ENCODE measurements around the gene CEP170. TPM values are rescaled to one million over a fixed set of nuclear protein-coding genes. Genes with fewer than 3 reads are reported as not detected.
"Not testable (repeated sequence)": the region's sequence is repeated elsewhere in the genome, so short reads cannot be mapped to it uniquely, and the experiment has no call there.

CEP170 gene
- total RNA-seq, 1 experiment from 2014 or later = 101 TPM

DNA sequence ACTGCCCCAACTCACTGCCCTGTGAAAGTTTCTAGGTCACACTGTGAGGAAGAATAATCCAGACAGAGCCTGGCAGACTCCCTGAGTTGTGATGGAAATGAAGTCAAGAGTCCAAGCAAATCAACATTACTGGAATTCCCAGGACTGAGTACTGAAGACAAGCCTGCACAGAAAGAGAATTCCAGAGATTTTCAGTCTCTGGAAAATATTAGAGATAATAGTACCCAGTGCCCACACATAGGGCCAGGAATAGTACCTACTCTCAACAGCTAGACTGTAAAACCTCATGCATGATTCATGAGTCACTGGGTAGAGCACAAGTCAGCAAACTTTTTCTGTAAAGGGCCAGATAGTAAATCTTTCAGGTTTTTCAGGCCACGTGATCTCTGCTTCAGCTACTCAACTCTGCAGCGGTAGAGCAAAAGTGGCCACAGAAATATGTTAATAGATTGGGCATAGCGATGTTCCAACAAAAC lies 50.0 kb downstream of the CEP170 start:
- in situ Hi-C loops (cut with HindIII; ENCODE audit: low pct_unique_long_range_greater_than_20kb, low sequenced_read_pairs) = not testable (repeated sequence)
- DNase-seq (ENCODE audit: low read depth, low spot score) = peak; percentile 68

- DNase-seq (ENCODE audit: low read depth, low spot score); in situ Hi-C loops (cut with HindIII; ENCODE audit: low pct_unique_long_range_greater_than_20kb, low sequenced_read_pairs): not testable (repeated sequence)
Measured at GRCh38 chr1:243204336-243204735, 50.7 kb downstream of the CEP170 start.

DNA sequence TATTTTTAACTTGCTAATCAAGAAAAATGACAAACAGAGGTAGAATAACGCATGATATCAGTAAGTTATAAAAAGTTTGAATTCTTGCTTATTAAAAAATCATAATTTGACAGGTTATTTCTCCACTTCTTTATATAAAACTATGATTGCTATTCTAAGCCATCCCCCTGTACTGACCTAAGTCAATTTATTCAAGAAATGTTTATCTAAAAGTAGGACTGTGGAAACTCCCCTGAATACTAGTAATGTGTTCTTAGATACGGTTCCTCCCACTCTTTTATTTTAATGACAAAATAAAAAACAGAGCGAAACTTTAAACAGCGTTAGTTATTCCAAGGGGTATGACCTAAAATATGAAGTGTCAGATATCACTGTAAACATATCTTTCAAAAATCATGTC lies 51.9 kb downstream of the CEP170 start:
- DNase-seq (ENCODE audit: low read depth, low spot score); in situ Hi-C loops (cut with HindIII; ENCODE audit: low pct_unique_long_range_greater_than_20kb, low sequenced_read_pairs): not testable (repeated sequence)

GRCh38 chr1:243201316-243201715 lies 53.8 kb downstream of the CEP170 start:
- peak; percentile 90 for DNase-seq (ENCODE audit: low read depth, low spot score)
- in situ Hi-C loops (cut with HindIII; ENCODE audit: low pct_unique_long_range_greater_than_20kb, low sequenced_read_pairs) = not testable (repeated sequence)

- DNase-seq (ENCODE audit: low read depth, low spot score); in situ Hi-C loops (cut with HindIII; ENCODE audit: low pct_unique_long_range_greater_than_20kb, low sequenced_read_pairs): not testable (repeated sequence)
Measured at GRCh38 chr1:243197524-243197923, 57.6 kb downstream of the CEP170 start.

- DNase-seq (ENCODE audit: low read depth, low spot score); in situ Hi-C loops (cut with HindIII; ENCODE audit: low pct_unique_long_range_greater_than_20kb, low sequenced_read_pairs): not testable (repeated sequence)
Measured at GRCh38 chr1:243193330-243193729, 61.8 kb downstream of the CEP170 start.

GRCh38 chr1:243186201-243186995 lies 68.7 kb downstream of the CEP170 start:
- DNase-seq (ENCODE audit: low read depth, low spot score) = peak; percentile 94
- in situ Hi-C loops (cut with HindIII; ENCODE audit: low pct_unique_long_range_greater_than_20kb, low sequenced_read_pairs) = not testable (repeated sequence)

- DNase-seq (ENCODE audit: low read depth, low spot score); in situ Hi-C loops (cut with HindIII; ENCODE audit: low pct_unique_long_range_greater_than_20kb, low sequenced_read_pairs): not testable (repeated sequence)
Measured at GRCh38 chr1:243184787-243185186, 70.3 kb downstream of the CEP170 start.

- DNase-seq (ENCODE audit: low read depth, low spot score); in situ Hi-C loops (cut with HindIII; ENCODE audit: low pct_unique_long_range_greater_than_20kb, low sequenced_read_pairs): not testable (repeated sequence)
Measured at GRCh38 chr1:243183661-243184060, 71.4 kb downstream of the CEP170 start.

- DNase-seq (ENCODE audit: low read depth, low spot score); in situ Hi-C loops (cut with HindIII; ENCODE audit: low pct_unique_long_range_greater_than_20kb, low sequenced_read_pairs): not testable (repeated sequence)
Measured at GRCh38 chr1:243183176-243183575, 71.9 kb downstream of the CEP170 start.

- in situ Hi-C loops (cut with HindIII; ENCODE audit: low pct_unique_long_range_greater_than_20kb, low sequenced_read_pairs) = no loop called here
- no peak for DNase-seq (ENCODE audit: low read depth, low spot score)
Measured at GRCh38 chr1:243179720-243180119, 75.4 kb downstream of the CEP170 start.

DNA sequence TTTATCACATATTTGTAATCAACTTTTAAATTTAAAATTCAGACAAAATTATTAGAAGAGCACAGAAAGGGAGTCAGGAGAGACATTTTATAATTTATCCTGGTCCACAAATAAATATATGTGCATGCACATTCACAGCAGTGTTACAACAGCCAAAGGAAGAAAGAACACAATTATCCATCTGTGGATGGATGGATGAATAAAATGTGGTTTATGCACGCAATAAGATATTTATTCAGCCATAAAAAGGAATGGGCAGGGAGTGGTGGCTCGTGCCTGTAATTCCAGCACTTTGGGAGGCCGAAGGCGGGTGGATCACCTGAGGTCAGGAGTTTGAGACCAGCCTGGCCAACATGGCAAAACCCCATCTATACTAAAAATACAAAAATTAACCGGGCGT lies 77.3 kb downstream of the CEP170 start:
- DNase-seq (ENCODE audit: low read depth, low spot score); in situ Hi-C loops (cut with HindIII; ENCODE audit: low pct_unique_long_range_greater_than_20kb, low sequenced_read_pairs): not testable (repeated sequence)

GRCh38 chr1:243173758-243174369 lies 81.2 kb downstream of the CEP170 start:
- DNase-seq (ENCODE audit: low read depth, low spot score); in situ Hi-C loops (cut with HindIII; ENCODE audit: low pct_unique_long_range_greater_than_20kb, low sequenced_read_pairs): not testable (repeated sequence)

- DNase-seq (ENCODE audit: low read depth, low spot score); in situ Hi-C loops (cut with HindIII; ENCODE audit: low pct_unique_long_range_greater_than_20kb, low sequenced_read_pairs): not testable (repeated sequence)
Measured at GRCh38 chr1:243164911-243165310, 90.2 kb downstream of the CEP170 start.

DNA sequence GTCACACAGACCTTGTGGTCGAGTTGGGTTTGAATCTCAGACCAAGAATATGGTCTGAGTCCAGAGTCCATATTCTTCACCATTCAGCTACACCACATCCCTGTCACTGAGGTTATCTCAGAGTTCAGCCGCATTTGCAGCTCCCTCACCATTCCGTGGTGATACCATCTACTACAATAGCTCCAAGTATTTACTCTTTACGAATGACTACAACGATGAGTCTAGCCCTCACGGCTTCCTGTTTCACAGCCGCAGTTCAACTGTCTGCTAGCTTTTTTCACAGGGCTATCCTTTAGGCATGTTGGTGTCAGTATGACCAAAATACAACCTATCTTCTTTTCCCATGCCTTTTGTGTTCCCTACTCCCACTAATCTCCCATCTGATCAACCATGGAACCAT lies 104.2 kb downstream of the CEP170 start:
- DNase-seq (ENCODE audit: low read depth, low spot score); in situ Hi-C loops (cut with HindIII; ENCODE audit: low pct_unique_long_range_greater_than_20kb, low sequenced_read_pairs): not testable (repeated sequence)

DNA sequence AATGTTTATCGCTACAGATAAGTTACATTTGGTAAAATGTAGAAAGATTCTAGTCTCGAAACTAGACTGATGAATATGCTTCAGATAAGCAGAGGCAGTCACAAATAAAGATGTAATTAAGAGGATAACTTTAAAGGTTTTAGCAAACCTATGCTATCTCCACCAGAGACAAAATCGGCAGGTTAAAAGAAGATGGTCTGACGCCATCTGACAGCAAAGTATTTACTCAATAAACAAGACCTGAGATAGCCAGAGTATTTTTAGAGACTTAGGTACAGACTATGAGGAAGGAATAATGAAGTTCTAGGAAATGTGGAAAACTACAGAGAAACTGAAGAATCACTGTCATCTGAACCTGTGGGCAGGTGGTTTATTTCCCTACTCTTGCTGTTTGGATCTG lies 106.0 kb downstream of the CEP170 start:
- in situ Hi-C loops (cut with HindIII; ENCODE audit: low pct_unique_long_range_greater_than_20kb, low sequenced_read_pairs); DNase-seq (ENCODE audit: low read depth, low spot score): not testable (repeated sequence)

GRCh38 chr1:243147351-243147750 lies 107.7 kb downstream of the CEP170 start:
- in situ Hi-C loops (cut with HindIII; ENCODE audit: low pct_unique_long_range_greater_than_20kb, low sequenced_read_pairs); DNase-seq (ENCODE audit: low read depth, low spot score): not testable (repeated sequence)

GRCh38 chr1:243140498-243140897 lies 114.6 kb downstream of the CEP170 start:
- DNase-seq (ENCODE audit: low read depth, low spot score) = peak; percentile 8
- in situ Hi-C loops (cut with HindIII; ENCODE audit: low pct_unique_long_range_greater_than_20kb, low sequenced_read_pairs) = not testable (repeated sequence)

Data from SK-MEL-5 (cell line).